WTC11 (cell line): ENCODE data around the gene SH3BP5. TPM values are rescaled to one million over a fixed set of nuclear protein-coding genes. Genes with fewer than 3 reads are reported as not detected.

ENCODE experiments used
- ATAC-seq: fragments of 200-7000 bp; cut with Tn5 transposase; 2 replicates; pipeline ENCODE4 v1.10.0; 2021; ENCODE audit warnings: mild to moderate bottlenecking, moderate library complexity
- CTCF ChIA-PET: fragments of 300-600 bp; sonication (Branson Sonifier 250); formaldehyde crosslinking; loops from one replicate; lab custom pipeline; 2021; ENCODE audit warnings: antibody characterized with exemption; lab: Charles Lee
- POLR2A ChIA-PET: fragments of 350-600 bp; sonication (Branson Sonifier 250); formaldehyde crosslinking; loops from one replicate; lab custom pipeline; 2021; ENCODE audit warnings: antibody characterized with exemption; lab: Charles Lee
- DNase-seq: peaks from one replicate; pipeline ENCODE4 v3.0.0; 2021; ENCODE audit warnings: low spot score
- H3K27ac Mint-ChIP-seq: 2 replicates; pipeline ENCODE4 v1.8.0; 2021; ENCODE audit warnings: mixed read lengths
- H3K27me3 Mint-ChIP-seq: 2 replicates; pipeline ENCODE4 v1.8.0; 2021; ENCODE audit warnings: low read depth, mild to moderate bottlenecking, moderate library complexity, mixed read lengths
- H3K36me3 Mint-ChIP-seq: 2 replicates; pipeline ENCODE4 v1.8.0; 2021; ENCODE audit warnings: mixed read lengths
- H3K4me1 Mint-ChIP-seq: 2 replicates; pipeline ENCODE4 v1.8.0; 2022; ENCODE audit warnings: mixed read lengths
- H3K4me3 Mint-ChIP-seq: 2 replicates; pipeline ENCODE4 v1.8.0; 2021; ENCODE audit warnings: mild to moderate bottlenecking, moderate library complexity, mixed read lengths
- H3K9me3 Mint-ChIP-seq: 2 replicates; pipeline ENCODE4 v1.8.0; 2021; ENCODE audit warnings: mixed read lengths
- HMGA2 ChIP-seq: fragments of 250-450 bp; sonication (Bioruptor Pico); IDR thresholded peaks from 2 replicates; pipeline ENCODE4 v1.4.0; 2021; ENCODE audit warnings: mild to moderate bottlenecking, moderate library complexity
- NR2C2 ChIP-seq: sonication (generic); formaldehyde crosslinking; IDR thresholded peaks from 2 replicates; pipeline ENCODE4 v1.8.0; 2022; ENCODE audit warnings: mild to moderate bottlenecking, missing genetic modification reagents
- ZNF671 ChIP-seq: fragments of 250-450 bp; sonication (Bioruptor Pico); IDR thresholded peaks from 2 replicates; pipeline ENCODE4 v1.8.0; 2021; ENCODE audit warnings: mild to moderate bottlenecking
- total RNA-seq: library from RNA; stranded (reverse); gene quantifications from 3 replicates; pipeline ENCODE4 v1.2.3, GENCODE V29; 2021
- TF ChIP-seq, protein P1 (sequence below): sonication (generic); formaldehyde crosslinking; IDR thresholded peaks from 2 replicates; pipeline ENCODE4 v1.8.1; 2023; ENCODE audit warnings: mild to moderate bottlenecking, missing genetic modification reagents, borderline replicate concordance
- TF ChIP-seq, protein P2 (sequence below): sonication (generic); formaldehyde crosslinking; IDR thresholded peaks from 2 replicates; pipeline ENCODE4 v1.8.1; 2022; ENCODE audit warnings: mild to moderate bottlenecking, moderate library complexity, missing genetic modification reagents
- TF ChIP-seq, protein P3 (sequence below): fragments of 200-600 bp; IDR thresholded peaks from 2 replicates; pipeline ENCODE4 v1.8.0; 2022; ENCODE audit warnings: antibody characterized with exemption
- TF ChIP-seq, protein P4 (sequence below): sonication (generic); formaldehyde crosslinking; conservative IDR thresholded peaks from 2 replicates; pipeline ENCODE4 v1.8.1; 2023; ENCODE audit warnings: mild to moderate bottlenecking, low read depth, missing genetic modification reagents, moderate library complexity
- TF ChIP-seq, protein P5 (sequence below): sonication (generic); formaldehyde crosslinking; IDR thresholded peaks from 2 replicates; pipeline ENCODE4 v1.8.1; 2023; ENCODE audit warnings: mild to moderate bottlenecking, moderate library complexity, missing genetic modification reagents
- TF ChIP-seq, protein P6 (sequence below): sonication (generic); formaldehyde crosslinking; IDR thresholded peaks from 2 replicates; pipeline ENCODE4 v1.8.0; 2022; ENCODE audit warnings: mild to moderate bottlenecking, missing genetic modification reagents
- TF ChIP-seq, protein P7 (sequence below): fragments of 250-450 bp; sonication (Bioruptor Pico); IDR thresholded peaks from 2 replicates; pipeline ENCODE4 v2.1.2; 2022; ENCODE audit warnings: mild to moderate bottlenecking, moderate library complexity
- TF ChIP-seq, protein P8 (sequence below): sonication (generic); formaldehyde crosslinking; IDR thresholded peaks from 2 replicates; pipeline ENCODE4 v1.8.1; 2023; ENCODE audit warnings: mild to moderate bottlenecking, missing genetic modification reagents, moderate library complexity

SH3BP5 gene
- total RNA-seq, 1 experiment from 2014 or later: 7.2 TPM

DNA sequence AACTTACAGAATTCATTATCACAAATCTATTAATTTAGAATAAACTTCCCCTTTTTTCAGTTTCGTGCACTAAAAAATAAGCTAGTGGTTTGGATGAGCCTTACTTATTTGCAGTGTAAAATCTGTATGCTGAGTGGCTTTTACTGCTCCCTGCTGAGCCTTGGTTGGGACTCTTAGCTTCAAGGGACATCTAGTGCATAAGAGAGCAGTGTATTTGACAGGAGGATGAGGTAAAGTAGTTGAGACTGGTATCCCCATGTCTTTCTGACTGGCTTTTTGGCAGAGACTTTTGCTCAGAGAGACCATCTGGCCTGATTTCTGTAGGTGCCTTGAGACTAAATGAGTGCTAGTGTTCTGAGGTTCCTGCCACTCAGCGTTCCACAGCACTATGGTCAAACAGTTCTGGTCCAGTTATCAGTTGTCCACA, 114.5 kb downstream of the SH3BP5 start:
- POLR2A ChIA-PET: interaction anchor here (1.1 kb wide), 1 partner anchor 10 kb away, joined by 3 read pairs; no protein-coding TSS in a partner anchor
- DNase-seq (no peak), ATAC-seq (no peak)
- CTCF ChIA-PET: no interaction called here
- H3K4me3 Mint-ChIP-seq: no peak overlapping the region
- no peak overlapping the region for H3K27ac Mint-ChIP-seq
- no peaks in the 10 kb centered on the region for H3K27me3 Mint-ChIP-seq
- no peaks in the 10 kb centered on the region for H3K4me1 Mint-ChIP-seq
- TF ChIP-seq, protein P1, sequence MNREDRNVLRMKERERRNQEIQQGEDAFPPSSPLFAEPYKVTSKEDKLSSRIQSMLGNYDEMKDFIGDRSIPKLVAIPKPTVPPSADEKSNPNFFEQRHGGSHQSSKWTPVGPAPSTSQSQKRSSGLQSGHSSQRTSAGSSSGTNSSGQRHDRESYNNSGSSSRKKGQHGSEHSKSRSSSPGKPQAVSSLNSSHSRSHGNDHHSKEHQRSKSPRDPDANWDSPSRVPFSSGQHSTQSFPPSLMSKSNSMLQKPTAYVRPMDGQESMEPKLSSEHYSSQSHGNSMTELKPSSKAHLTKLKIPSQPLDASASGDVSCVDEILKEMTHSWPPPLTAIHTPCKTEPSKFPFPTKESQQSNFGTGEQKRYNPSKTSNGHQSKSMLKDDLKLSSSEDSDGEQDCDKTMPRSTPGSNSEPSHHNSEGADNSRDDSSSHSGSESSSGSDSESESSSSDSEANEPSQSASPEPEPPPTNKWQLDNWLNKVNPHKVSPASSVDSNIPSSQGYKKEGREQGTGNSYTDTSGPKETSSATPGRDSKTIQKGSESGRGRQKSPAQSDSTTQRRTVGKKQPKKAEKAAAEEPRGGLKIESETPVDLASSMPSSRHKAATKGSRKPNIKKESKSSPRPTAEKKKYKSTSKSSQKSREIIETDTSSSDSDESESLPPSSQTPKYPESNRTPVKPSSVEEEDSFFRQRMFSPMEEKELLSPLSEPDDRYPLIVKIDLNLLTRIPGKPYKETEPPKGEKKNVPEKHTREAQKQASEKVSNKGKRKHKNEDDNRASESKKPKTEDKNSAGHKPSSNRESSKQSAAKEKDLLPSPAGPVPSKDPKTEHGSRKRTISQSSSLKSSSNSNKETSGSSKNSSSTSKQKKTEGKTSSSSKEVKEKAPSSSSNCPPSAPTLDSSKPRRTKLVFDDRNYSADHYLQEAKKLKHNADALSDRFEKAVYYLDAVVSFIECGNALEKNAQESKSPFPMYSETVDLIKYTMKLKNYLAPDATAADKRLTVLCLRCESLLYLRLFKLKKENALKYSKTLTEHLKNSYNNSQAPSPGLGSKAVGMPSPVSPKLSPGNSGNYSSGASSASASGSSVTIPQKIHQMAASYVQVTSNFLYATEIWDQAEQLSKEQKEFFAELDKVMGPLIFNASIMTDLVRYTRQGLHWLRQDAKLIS (CRISPR knock-in tag): no peak
- TF ChIP-seq, protein P2, sequence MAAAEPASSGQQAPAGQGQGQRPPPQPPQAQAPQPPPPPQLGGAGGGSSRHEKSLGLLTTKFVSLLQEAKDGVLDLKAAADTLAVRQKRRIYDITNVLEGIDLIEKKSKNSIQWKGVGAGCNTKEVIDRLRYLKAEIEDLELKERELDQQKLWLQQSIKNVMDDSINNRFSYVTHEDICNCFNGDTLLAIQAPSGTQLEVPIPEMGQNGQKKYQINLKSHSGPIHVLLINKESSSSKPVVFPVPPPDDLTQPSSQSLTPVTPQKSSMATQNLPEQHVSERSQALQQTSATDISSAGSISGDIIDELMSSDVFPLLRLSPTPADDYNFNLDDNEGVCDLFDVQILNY (CRISPR knock-in tag): no peak
- TF ChIP-seq, protein P3, sequence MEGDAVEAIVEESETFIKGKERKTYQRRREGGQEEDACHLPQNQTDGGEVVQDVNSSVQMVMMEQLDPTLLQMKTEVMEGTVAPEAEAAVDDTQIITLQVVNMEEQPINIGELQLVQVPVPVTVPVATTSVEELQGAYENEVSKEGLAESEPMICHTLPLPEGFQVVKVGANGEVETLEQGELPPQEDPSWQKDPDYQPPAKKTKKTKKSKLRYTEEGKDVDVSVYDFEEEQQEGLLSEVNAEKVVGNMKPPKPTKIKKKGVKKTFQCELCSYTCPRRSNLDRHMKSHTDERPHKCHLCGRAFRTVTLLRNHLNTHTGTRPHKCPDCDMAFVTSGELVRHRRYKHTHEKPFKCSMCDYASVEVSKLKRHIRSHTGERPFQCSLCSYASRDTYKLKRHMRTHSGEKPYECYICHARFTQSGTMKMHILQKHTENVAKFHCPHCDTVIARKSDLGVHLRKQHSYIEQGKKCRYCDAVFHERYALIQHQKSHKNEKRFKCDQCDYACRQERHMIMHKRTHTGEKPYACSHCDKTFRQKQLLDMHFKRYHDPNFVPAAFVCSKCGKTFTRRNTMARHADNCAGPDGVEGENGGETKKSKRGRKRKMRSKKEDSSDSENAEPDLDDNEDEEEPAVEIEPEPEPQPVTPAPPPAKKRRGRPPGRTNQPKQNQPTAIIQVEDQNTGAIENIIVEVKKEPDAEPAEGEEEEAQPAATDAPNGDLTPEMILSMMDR: no peak
- TF ChIP-seq ZNF671 (CRISPR knock-in tag) (no peak), HMGA2 (CRISPR knock-in tag) (no peak), NR2C2 (CRISPR knock-in tag) (no peak)
- TF ChIP-seq, protein P4, sequence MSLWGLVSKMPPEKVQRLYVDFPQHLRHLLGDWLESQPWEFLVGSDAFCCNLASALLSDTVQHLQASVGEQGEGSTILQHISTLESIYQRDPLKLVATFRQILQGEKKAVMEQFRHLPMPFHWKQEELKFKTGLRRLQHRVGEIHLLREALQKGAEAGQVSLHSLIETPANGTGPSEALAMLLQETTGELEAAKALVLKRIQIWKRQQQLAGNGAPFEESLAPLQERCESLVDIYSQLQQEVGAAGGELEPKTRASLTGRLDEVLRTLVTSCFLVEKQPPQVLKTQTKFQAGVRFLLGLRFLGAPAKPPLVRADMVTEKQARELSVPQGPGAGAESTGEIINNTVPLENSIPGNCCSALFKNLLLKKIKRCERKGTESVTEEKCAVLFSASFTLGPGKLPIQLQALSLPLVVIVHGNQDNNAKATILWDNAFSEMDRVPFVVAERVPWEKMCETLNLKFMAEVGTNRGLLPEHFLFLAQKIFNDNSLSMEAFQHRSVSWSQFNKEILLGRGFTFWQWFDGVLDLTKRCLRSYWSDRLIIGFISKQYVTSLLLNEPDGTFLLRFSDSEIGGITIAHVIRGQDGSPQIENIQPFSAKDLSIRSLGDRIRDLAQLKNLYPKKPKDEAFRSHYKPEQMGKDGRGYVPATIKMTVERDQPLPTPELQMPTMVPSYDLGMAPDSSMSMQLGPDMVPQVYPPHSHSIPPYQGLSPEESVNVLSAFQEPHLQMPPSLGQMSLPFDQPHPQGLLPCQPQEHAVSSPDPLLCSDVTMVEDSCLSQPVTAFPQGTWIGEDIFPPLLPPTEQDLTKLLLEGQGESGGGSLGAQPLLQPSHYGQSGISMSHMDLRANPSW (CRISPR knock-in tag): no peak
- TF ChIP-seq, protein P5, sequence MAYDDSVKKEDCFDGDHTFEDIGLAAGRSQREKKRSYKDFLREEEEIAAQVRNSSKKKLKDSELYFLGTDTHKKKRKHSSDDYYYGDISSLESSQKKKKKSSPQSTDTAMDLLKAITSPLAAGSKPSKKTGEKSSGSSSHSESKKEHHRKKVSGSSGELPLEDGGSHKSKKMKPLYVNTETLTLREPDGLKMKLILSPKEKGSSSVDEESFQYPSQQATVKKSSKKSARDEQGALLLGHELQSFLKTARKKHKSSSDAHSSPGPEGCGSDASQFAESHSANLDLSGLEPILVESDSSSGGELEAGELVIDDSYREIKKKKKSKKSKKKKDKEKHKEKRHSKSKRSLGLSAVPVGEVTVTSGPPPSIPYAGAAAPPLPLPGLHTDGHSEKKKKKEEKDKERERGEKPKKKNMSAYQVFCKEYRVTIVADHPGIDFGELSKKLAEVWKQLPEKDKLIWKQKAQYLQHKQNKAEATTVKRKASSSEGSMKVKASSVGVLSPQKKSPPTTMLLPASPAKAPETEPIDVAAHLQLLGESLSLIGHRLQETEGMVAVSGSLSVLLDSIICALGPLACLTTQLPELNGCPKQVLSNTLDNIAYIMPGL (CRISPR knock-in tag): no peak
- TF ChIP-seq, protein P6, sequence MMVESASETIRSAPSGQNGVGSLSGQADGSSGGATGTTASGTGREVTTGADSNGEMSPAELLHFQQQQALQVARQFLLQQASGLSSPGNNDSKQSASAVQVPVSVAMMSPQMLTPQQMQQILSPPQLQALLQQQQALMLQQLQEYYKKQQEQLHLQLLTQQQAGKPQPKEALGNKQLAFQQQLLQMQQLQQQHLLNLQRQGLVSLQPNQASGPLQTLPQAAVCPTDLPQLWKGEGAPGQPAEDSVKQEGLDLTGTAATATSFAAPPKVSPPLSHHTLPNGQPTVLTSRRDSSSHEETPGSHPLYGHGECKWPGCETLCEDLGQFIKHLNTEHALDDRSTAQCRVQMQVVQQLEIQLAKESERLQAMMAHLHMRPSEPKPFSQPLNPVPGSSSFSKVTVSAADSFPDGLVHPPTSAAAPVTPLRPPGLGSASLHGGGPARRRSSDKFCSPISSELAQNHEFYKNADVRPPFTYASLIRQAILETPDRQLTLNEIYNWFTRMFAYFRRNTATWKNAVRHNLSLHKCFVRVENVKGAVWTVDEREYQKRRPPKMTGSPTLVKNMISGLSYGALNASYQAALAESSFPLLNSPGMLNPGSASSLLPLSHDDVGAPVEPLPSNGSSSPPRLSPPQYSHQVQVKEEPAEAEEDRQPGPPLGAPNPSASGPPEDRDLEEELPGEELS: no peak
- TF ChIP-seq, protein P7, sequence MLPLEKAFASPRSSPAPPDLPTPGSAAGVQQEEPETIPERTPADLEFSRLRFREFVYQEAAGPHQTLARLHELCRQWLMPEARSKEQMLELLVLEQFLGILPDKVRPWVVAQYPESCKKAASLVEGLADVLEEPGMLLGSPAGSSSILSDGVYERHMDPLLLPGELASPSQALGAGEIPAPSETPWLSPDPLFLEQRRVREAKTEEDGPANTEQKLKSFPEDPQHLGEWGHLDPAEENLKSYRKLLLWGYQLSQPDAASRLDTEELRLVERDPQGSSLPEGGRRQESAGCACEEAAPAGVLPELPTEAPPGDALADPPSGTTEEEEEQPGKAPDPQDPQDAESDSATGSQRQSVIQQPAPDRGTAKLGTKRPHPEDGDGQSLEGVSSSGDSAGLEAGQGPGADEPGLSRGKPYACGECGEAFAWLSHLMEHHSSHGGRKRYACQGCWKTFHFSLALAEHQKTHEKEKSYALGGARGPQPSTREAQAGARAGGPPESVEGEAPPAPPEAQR (CRISPR knock-in tag): no peak
- TF ChIP-seq, protein P8, sequence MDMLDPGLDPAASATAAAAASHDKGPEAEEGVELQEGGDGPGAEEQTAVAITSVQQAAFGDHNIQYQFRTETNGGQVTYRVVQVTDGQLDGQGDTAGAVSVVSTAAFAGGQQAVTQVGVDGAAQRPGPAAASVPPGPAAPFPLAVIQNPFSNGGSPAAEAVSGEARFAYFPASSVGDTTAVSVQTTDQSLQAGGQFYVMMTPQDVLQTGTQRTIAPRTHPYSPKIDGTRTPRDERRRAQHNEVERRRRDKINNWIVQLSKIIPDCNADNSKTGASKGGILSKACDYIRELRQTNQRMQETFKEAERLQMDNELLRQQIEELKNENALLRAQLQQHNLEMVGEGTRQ (CRISPR knock-in tag): no peak
- H3K9me3 Mint-ChIP-seq: no peaks in the 10 kb centered on the region
- peaks cover 32% of the 10 kb centered on the region for H3K36me3 Mint-ChIP-seq
